Spleen (tissue), 11 donors: ENCODE data around the gene RAMP3. TPM values are rescaled to one million over a fixed set of nuclear protein-coding genes. Genes with fewer than 3 reads are reported as not detected.
A peak's percentile ranks its signal among the peaks of the same experiment; 100 is the strongest.

Experiments
- DNase-seq: peaks from one replicate; pipeline ENCODE4 v3.0.0-alpha.2; 2020
- H3K27ac ChIP-seq, 8 donors: fragments of 200-600 bp; sonication (generic) in 7 of 8; 1 replicate in 4 of 8; 2 replicates in 4 of 8; pipeline versions ENCODE4 v1.5.0 to v1.8.0; 2016 to 2021; ENCODE audit warnings: inconsistent platforms in 4 of 8, mild to moderate bottlenecking in 4 of 8, moderate library complexity in 1 of 8
- H3K27me3 ChIP-seq, 7 donors: fragments of 200-600 bp; sonication (generic) in 6 of 7; replicated peaks in 1 of 7; 1 replicate in 4 of 7; 2 replicates in 3 of 7; pipeline versions ENCODE4 v1.5.0 to v1.8.0; 2016 to 2021; ENCODE audit warnings: inconsistent platforms in 3 of 7, mild to moderate bottlenecking in 1 of 7
- H3K36me3 ChIP-seq, 6 donors: fragments of 200-600 bp; sonication (generic) in 5 of 6; 1 replicate in 4 of 6; 2 replicates in 2 of 6; pipeline versions ENCODE4 v1.5.0 to v1.8.0; 2016 to 2021; ENCODE audit warnings: inconsistent platforms in 2 of 6
- H3K4me1 ChIP-seq, 6 donors: fragments of 200-600 bp; sonication (generic) in 5 of 6; 1 replicate in 3 of 6; 2 replicates in 3 of 6; pipeline versions ENCODE4 v1.5.0 to v1.8.0; 2016 to 2021; ENCODE audit warnings: inconsistent platforms in 3 of 6
- H3K4me3 ChIP-seq, 8 donors: fragments of 200-600 bp; sonication (generic) in 7 of 8; 1 replicate in 4 of 8; 2 replicates in 4 of 8; pipeline versions ENCODE4 v1.5.0 to v1.8.0; 2016 to 2021; ENCODE audit warnings: inconsistent platforms in 4 of 8, mild to moderate bottlenecking in 4 of 8, moderate library complexity in 2 of 8
- H3K9me3 ChIP-seq, 8 donors: fragments of 200-600 bp; sonication (generic) in 7 of 8; 1 replicate in 4 of 8; 2 replicates in 4 of 8; pipeline versions ENCODE4 v1.5.0 to v1.8.0; 2016 to 2021; ENCODE audit warnings: inconsistent platforms in 4 of 8
- CTCF ChIP-seq, 11 experiments: fragments of 200-600 bp in 7 of 11; fragments of 450-650 bp in 4 of 11; sonication (generic) in 4 of 11; IDR thresholded peaks in 8 of 11; conservative IDR thresholded peaks in 3 of 11; 1 replicate in 7 of 11; 2 replicates in 4 of 11; pipeline versions ENCODE4 v1.4.0 to v1.8.0; 2016 to 2021; ENCODE audit warnings: antibody characterized with exemption in 11 of 11, inconsistent platforms in 4 of 11, mild to moderate bottlenecking in 1 of 11
- POLR2A ChIP-seq, 3 donors: fragments of 450-650 bp; IDR thresholded peaks; one replicate each; pipeline ENCODE4 v1.5.1; 2017; ENCODE audit warnings: antibody characterized with exemption in 3 of 3, mild to moderate bottlenecking in 1 of 3
- POLR2AphosphoS5 ChIP-seq, 3 donors: sonication (generic); formaldehyde crosslinking; IDR thresholded peaks; one replicate each; pipeline ENCODE4 v1.5.1; 2017; ENCODE audit warnings: antibody characterized with exemption in 3 of 3
- WGBS, 5 donors: extraction: QIAGEN DNeasy Blood & Tissue Kit in 3 of 5; methylation state at CpG; one replicate each; pipeline versions ENCODE4 v1.1.5 to v1.1.7; 2013 to 2018; 5-methylcytosine and 5-hydroxymethylcytosine counted together
- intact Hi-C: fragments of 100-400 bp; cut with DNase I; formaldehyde crosslinking; loops from one replicate; pipeline ENCODE4 v1.15.0; 2023; ENCODE audit warnings: low total_unique reads
- polyA plus RNA-seq, 3 donors: library from polyadenylated mRNA; stranded (reverse); fragments of 200-250 nt; gene quantifications; one replicate each; pipeline ENCODE4 v1.2.1, GENCODE V29; 2013
- total RNA-seq, 7 donors: library from RNA; depleted of rRNA in 3 of 7; stranded (reverse); fragments of >200 nt in 3 of 7; fragmentation: NEBNext Ultra II Directional in 4 of 7; extraction: Animal tissue kit (Norgen Biotek cat#: 25700) in 4 of 7; gene quantifications; one replicate each; pipeline versions ENCODE4 v1.1.0 to v1.2.1, GENCODE V29; 2016 to 2021
- donor health status: healthy with polysubstance abuse.
- donor health status: DM: no; HTN: no; CAD: no; lungs with moderate emphysema.
- donor health status: DM: no; HTN: no; CAD: no.
- donor health status: Bipolar disorder and iron deficiency.
- donor health status: healthy.
- donor health status: DM: no; HTN: no; CAD: no.
- donor health status: DM: yes; HTN: yes; CAD: no.

Gene RAMP3
- total and polyA plus RNA-seq, 10 donors, result 6.3 to 27.8 (median 13.6) TPM

- WGBS, 5 donors, result 83 to 90% (median 87%) methylated on average over 10 of the region's 10 CpGs
- DNase-seq, result no peak
- Histone ChIP-seq H3K4me1 (no peaks in the 10 kb centered on the region), H3K27ac (no peak overlapping the region), H3K27me3 (peaks cover 0 to 36% (median 0%) of the 10 kb centered on the region in 7 donors), H3K4me3 (no peak overlapping the region), H3K9me3 (no peaks in the 10 kb centered on the region), H3K36me3 (no peaks in the 10 kb centered on the region)
- TF ChIP-seq POLR2AphosphoS5 (IDR thresholded peaks at IDR 0.05), result no peak
- TF ChIP-seq POLR2A (IDR thresholded peaks at IDR 0.05), result no peak
- TF ChIP-seq CTCF (IDR thresholded peaks at IDR 0.05 in 8 of 11, conservative IDR thresholded peaks at IDR 0.05 in 3 of 11), result no peak
- intact Hi-C loops, result no loop called here
These were observed 9.0 kb upstream of the RAMP3 start for GRCh38 chr7:45148653-45148973.

DNA sequence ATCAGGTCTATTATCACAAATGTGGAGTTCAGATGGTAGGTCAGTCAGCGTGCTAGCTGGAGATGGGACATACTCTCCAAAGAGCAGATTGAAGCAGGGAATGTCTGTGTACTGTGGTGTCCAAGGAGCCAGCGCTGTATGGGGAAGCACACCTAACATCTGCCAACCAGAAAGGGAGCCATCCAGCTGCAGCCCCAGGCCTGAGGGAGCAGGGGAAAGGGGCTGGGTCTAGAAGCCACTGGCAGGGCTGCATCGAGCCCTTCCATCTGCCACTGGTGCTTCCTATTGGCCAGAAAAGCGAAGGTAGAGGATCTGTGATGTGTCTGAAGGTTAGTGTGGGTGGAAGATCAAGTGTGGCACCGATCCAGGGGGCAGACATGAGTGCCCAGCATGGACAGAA is 8.0 kb upstream of the RAMP3 start:
- Histone ChIP-seq H3K27me3 (peaks cover 0 to 34% (median 0%) of the 10 kb centered on the region in 7 donors), H3K36me3 (no peaks in the 10 kb centered on the region), H3K4me3 (no peak overlapping the region), H3K9me3 (no peaks in the 10 kb centered on the region), H3K27ac (no peak overlapping the region), H3K4me1 (peaks cover 0 to 4% (median 4%) of the 10 kb centered on the region in 6 donors)
- TF ChIP-seq POLR2AphosphoS5 (IDR thresholded peaks at IDR 0.05) (no peak), CTCF (IDR thresholded peaks at IDR 0.05 in 8 of 11, conservative IDR thresholded peaks at IDR 0.05 in 3 of 11) (no peak), POLR2A (IDR thresholded peaks at IDR 0.05) (no peak)
- DNase-seq, result peak; percentile 33
- intact Hi-C loops, result loop anchor here (10.0 kb wide), 1 partner anchor 705 kb away; no protein-coding TSS in a partner anchor
- whole genome bisulfite sequencing, 5 donors, result 70 to 81% (median 76%) methylated on average over 5 of the region's 5 CpGs

DNA sequence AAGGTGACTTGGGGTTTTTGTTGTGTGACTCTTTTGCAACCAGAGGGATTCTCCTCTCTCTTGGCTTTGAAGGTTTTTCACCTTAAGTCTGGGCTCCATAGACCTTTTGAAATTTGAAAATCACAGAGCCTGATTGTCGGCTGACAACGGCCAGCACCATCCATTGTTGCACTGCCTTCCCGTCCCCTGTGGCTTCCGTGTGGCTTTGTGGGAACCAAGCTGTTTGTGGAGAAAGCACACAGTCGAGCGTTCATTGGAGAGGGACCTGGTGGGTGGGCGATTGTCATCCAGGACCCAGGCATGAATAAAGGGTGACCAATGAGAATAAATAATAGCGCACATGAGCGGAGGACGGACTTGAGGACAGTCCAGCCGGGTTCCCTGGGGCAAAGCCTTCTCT is 7.4 kb upstream of the RAMP3 start:
- peak; percentile 36 for DNase-seq
- Histone ChIP-seq H3K27ac (no peak overlapping the region), H3K36me3 (no peaks in the 10 kb centered on the region), H3K4me3 (no peak overlapping the region), H3K27me3 (peaks cover 0 to 35% (median 0%) of the 10 kb centered on the region in 7 donors), H3K4me1 (peaks cover 0 to 10% (median 7%) of the 10 kb centered on the region in 6 donors), H3K9me3 (no peaks in the 10 kb centered on the region)
- 87 to 93% (median 89%) methylated on average over 11 of the region's 11 CpGs for WGBS, 5 donors
- TF ChIP-seq POLR2AphosphoS5 (IDR thresholded peaks at IDR 0.05) (no peak), POLR2A (IDR thresholded peaks at IDR 0.05) (no peak), CTCF (IDR thresholded peaks at IDR 0.05 in 8 of 11, conservative IDR thresholded peaks at IDR 0.05 in 3 of 11) (no peak)
- intact Hi-C loops, result loop anchor here (10.0 kb wide), 1 partner anchor 705 kb away; no protein-coding TSS in a partner anchor

- Histone ChIP-seq H3K4me3 (no peak overlapping the region), H3K27ac (no peak overlapping the region), H3K9me3 (no peaks in the 10 kb centered on the region), H3K27me3 (peaks cover 0 to 35% (median 0%) of the 10 kb centered on the region in 7 donors), H3K4me1 (peaks cover 0 to 10% (median 7%) of the 10 kb centered on the region in 6 donors), H3K36me3 (no peaks in the 10 kb centered on the region)
- TF ChIP-seq POLR2AphosphoS5 (IDR thresholded peaks at IDR 0.05) (no peak), POLR2A (IDR thresholded peaks at IDR 0.05) (no peak)
- DNase-seq, result peak; percentile 56
- WGBS, 5 donors, result 66 to 79% (median 73%) methylated on average over 9 of the region's 9 CpGs
- intact Hi-C loops, result loop anchor here (10.0 kb wide), 1 partner anchor 704 kb away; no protein-coding TSS in a partner anchor
These were observed 6.4 kb upstream of the RAMP3 start for GRCh38 chr7:45151131-45151684.
